ENCODE measurements around the gene ZNF787.

ZNF787 gene

DNA sequence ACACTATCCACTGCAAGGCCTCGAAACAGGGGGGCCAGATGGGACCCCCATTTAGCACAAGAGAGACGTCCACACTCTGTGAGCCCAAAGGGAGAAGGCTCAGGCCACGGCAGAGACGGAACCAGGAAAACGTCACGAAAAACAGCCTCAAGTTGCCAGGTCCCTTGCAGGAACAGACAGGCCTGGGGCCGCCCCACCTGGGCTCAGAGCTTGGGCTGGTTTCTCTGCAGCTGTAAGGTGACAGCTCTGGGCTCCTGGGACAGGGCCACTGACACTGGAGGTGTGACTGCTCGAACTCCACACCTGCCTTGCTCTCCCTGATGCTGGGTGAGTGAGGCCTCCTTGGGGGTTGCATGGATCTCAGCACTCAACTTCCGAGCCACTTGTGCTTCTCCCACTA lies 3.2 kb downstream of the ZNF787 start:
- Histone ChIP-seq H3K9me2 (replicated peaks; ENCODE audit: insufficient read depth, low read length) (no peaks in the 10 kb centered on the region), H4K20me1 (ENCODE audit: low read depth, low read length) (no peaks in the 10 kb centered on the region), H3F3A (ENCODE audit: insufficient read depth) (peaks cover 7% of the 10 kb centered on the region), H2AFZ (ENCODE audit: low read depth, low read length, severe bottlenecking) (no peak overlapping the region), H3K36me3 (ENCODE audit: low read length) (no peaks in the 10 kb centered on the region), H3K9ac (ENCODE audit: low read length) (no peak overlapping the region), H3K4me2 (ENCODE audit: low read depth, low read length, poor library complexity, severe bottlenecking) (no peak overlapping the region), H3K27ac (ENCODE audit: low read depth, low read length) (no peak overlapping the region), H3K79me2 (ENCODE audit: insufficient read depth, low read length) (peaks cover 77% of the 10 kb centered on the region), H3K9me3 (ENCODE audit: insufficient read depth, low read length) (no peaks in the 10 kb centered on the region), H3K4me3 (ENCODE audit: insufficient read depth, low read length, poor library complexity, severe bottlenecking) (no peak overlapping the region), H3K27me3 (ENCODE audit: low read length) (no peaks in the 10 kb centered on the region)
- TF ChIP-seq, protein P1, sequence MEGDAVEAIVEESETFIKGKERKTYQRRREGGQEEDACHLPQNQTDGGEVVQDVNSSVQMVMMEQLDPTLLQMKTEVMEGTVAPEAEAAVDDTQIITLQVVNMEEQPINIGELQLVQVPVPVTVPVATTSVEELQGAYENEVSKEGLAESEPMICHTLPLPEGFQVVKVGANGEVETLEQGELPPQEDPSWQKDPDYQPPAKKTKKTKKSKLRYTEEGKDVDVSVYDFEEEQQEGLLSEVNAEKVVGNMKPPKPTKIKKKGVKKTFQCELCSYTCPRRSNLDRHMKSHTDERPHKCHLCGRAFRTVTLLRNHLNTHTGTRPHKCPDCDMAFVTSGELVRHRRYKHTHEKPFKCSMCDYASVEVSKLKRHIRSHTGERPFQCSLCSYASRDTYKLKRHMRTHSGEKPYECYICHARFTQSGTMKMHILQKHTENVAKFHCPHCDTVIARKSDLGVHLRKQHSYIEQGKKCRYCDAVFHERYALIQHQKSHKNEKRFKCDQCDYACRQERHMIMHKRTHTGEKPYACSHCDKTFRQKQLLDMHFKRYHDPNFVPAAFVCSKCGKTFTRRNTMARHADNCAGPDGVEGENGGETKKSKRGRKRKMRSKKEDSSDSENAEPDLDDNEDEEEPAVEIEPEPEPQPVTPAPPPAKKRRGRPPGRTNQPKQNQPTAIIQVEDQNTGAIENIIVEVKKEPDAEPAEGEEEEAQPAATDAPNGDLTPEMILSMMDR (IDR thresholded peaks at IDR 0.05; ENCODE audit: insufficient read depth, low read length, poor library complexity, severe bottlenecking), result no peak
- no peak for TF ChIP-seq EZH2phosphoT487 (conservative IDR thresholded peaks at IDR 0.05; ENCODE audit: low read length)

DNA sequence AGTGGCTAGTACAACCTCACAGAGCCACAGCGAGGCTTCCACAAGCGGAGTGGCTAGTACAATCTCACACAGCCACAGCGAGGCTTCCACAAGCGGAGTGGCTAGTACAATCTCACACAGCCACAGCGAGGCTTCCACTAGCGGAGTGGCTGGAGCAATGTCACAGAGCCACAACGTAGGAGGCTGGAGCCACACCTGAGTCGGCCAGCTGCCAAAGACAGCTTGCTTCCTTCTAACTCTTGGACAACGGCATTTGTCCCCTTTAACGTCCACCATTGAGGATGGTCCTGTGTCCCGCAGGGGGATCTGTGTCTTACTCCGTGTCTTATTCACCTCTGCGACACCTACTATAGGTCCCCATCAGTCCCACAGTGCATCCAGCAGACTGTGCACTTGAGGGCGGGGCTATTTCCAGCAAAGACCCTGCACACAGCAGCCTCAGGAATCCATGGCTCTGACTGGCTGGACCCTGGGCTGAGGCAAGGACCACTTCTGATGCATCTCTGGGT lies 3.7 kb downstream of the ZNF787 start:
- peaks cover 7% of the 10 kb centered on the region for H3F3A ChIP-seq (ENCODE audit: insufficient read depth)
- TF ChIP-seq, protein P1 (IDR thresholded peaks at IDR 0.05; ENCODE audit: insufficient read depth, low read length, poor library complexity, severe bottlenecking), result no peak
- no peak for TF ChIP-seq EZH2phosphoT487 (conservative IDR thresholded peaks at IDR 0.05; ENCODE audit: low read length)
- H3K36me3 ChIP-seq (ENCODE audit: low read length), result no peaks in the 10 kb centered on the region
- no peaks in the 10 kb centered on the region for H4K20me1 ChIP-seq (ENCODE audit: low read depth, low read length)
- H3K27me3 ChIP-seq (ENCODE audit: low read length), result no peaks in the 10 kb centered on the region
- H3K79me2 ChIP-seq (ENCODE audit: insufficient read depth, low read length), result peaks cover 79% of the 10 kb centered on the region
- no peak overlapping the region for H3K4me2 ChIP-seq (ENCODE audit: low read depth, low read length, poor library complexity, severe bottlenecking)
- no peak overlapping the region for H3K4me3 ChIP-seq (ENCODE audit: insufficient read depth, low read length, poor library complexity, severe bottlenecking)
- H3K9me2 ChIP-seq (replicated peaks; ENCODE audit: insufficient read depth, low read length), result no peaks in the 10 kb centered on the region
- no peak overlapping the region for H2AFZ ChIP-seq (ENCODE audit: low read depth, low read length, severe bottlenecking)
- no peaks in the 10 kb centered on the region for H3K9me3 ChIP-seq (ENCODE audit: insufficient read depth, low read length)
- H3K9ac ChIP-seq (ENCODE audit: low read length), result no peak overlapping the region
- no peak overlapping the region for H3K27ac ChIP-seq (ENCODE audit: low read depth, low read length)

DNA sequence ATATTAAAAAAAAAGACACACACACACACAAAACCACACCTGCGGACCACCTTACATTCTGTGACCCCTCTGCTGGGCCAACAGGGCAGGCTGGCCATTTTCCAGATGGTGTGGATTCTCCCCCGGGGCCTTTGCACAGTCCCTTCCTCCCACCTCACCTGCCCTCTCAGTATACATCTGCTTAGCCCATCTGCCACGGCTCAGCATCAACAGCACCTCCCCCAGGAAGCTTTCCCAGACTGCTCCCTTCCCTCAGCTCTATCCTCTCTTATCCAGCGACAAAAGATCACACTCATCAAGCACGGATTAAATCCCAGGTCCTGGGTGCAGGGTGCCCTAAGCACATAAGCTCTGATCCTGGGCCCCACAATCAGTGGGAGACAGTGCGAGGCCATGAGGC lies 4.5 kb downstream of the ZNF787 start:
- no peaks in the 10 kb centered on the region for H3K9me2 ChIP-seq (replicated peaks; ENCODE audit: insufficient read depth, low read length)
- H3K27ac ChIP-seq (ENCODE audit: low read depth, low read length), result no peak overlapping the region
- H4K20me1 ChIP-seq (ENCODE audit: low read depth, low read length), result no peaks in the 10 kb centered on the region
- TF ChIP-seq EZH2phosphoT487 (conservative IDR thresholded peaks at IDR 0.05; ENCODE audit: low read length), result no peak
- TF ChIP-seq, protein P1 (IDR thresholded peaks at IDR 0.05; ENCODE audit: insufficient read depth, low read length, poor library complexity, severe bottlenecking), result no peak
- no peak overlapping the region for H3K4me2 ChIP-seq (ENCODE audit: low read depth, low read length, poor library complexity, severe bottlenecking)
- 0 out of 2 replicates have a peak, but pooled peaks cover under 1% of the 10 kb centered on the region for H3F3A ChIP-seq (ENCODE audit: insufficient read depth)
- peaks cover 86% of the 10 kb centered on the region for H3K79me2 ChIP-seq (ENCODE audit: insufficient read depth, low read length)
- no peak overlapping the region for H2AFZ ChIP-seq (ENCODE audit: low read depth, low read length, severe bottlenecking)
- H3K4me3 ChIP-seq (ENCODE audit: insufficient read depth, low read length, poor library complexity, severe bottlenecking), result no peak overlapping the region
- no peaks in the 10 kb centered on the region for H3K27me3 ChIP-seq (ENCODE audit: low read length)
- no peaks in the 10 kb centered on the region for H3K9me3 ChIP-seq (ENCODE audit: insufficient read depth, low read length)
- H3K9ac ChIP-seq (ENCODE audit: low read length), result no peak overlapping the region
- H3K36me3 ChIP-seq (ENCODE audit: low read length), result no peaks in the 10 kb centered on the region
